Measurements from ENCODE around the gene ZNF490.
"Not testable (repeated sequence)": the region's sequence is repeated elsewhere in the genome, so short reads cannot be mapped to it uniquely, and the experiment has no call there.

ZNF490 gene

DNA sequence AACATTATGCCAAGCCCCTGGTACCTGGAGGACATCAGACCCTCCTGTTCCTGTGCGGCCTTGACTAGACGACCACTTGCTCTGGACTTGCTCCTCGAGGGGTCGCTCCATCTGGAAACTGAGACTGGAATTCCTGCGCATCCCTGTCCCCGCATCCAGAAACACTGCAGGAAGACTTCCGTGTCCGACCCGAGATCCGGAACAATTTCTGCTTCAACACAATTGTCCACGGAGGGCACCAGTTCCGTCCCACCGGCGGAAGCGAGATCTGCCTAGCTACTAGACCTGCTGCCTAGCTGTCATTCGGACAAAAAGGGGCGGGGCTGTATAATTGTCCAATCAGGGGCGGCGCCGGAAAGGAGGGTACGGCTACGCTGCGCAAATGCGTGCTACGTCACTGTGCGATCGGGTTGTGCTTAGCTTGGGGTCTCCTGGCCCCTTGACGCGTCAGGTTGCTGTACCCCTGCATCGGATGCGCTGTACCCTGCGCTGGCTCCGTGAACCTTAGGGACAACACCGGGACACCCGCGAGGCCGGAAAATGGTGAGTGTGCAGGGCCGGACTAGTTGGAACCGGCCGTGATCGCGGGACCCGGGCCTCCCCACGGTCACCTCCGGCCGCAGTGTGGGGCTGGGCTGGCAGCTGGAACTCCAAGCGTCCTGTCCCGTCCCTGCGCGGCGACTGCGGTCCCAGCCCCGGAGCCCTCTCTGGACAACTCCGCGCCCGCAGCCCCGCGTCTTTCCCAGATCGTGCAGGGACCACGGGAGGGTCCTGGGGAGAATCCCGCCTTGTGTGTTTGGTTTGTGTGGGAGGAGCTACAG, at the start of gene ZNF490, which contains the start of gene ZNF791:
TSS of gene ZNF490 (minus strand) at position 274 of the 821 bp plus-strand sequence. CDS start at position 141, 133 bp downstream.
TSS of gene ZNF791 (plus strand) at position 381 of the 821 bp plus-strand sequence. CDS start at position 541, 160 bp downstream.
- DNase-seq: peak; percentile 95 to 96

DNA sequence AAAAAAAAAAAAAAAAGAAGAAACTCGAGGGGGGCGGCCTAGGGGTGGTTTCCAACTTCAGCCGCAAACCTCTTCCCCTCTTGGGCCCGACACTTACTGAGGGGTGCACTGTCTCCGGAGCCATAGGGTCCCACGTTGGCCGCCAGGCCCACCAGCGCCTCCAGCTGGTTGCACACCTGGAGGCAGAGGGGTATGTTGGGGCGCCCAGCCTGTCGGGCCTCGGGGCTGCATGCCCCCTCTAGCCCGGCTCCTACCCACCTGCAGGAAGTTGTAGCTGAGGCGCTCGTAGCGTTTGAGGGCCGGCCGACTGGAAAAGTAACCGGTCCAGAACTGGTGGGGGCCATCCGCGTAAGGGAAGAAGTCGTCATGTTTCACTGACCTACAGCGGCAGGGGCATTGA, 47.4 kb upstream of the ZNF490 start:
- no peak for DNase-seq

DNA sequence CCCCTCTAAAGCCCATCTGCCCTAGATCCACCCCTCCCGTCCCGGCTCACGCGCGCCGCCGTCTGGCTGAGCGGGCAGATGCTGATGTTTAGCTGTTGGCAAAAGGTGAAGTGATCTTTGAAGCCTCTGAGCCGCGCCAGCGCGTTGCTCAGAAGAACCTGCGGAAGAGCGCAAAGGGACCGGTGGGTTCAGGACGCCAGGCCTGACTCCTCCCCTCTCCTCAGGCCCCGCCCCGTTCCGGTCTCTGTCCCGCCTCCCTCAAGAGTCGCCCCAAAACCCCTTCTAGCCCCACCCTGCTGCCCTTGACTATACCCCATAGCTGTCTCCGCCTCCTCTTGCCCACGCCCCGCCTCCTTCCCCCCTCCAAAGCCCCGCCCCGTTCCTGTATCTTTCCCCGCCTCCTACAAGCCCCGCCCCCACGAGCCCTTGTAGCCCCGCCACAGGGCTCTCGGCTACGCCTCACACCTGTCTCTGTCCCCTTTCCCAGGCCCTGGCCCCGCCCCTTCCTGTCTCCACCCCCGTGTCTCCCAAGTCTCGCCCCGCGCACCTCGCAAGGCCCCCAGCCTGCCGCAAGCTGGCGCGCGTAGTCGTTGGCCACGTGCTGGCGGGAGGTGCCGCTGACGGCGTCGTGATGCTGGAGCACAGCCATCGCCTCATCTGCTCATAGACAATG, 46.4 kb upstream of the ZNF490 start:
- DNase-seq: no peak

DNA sequence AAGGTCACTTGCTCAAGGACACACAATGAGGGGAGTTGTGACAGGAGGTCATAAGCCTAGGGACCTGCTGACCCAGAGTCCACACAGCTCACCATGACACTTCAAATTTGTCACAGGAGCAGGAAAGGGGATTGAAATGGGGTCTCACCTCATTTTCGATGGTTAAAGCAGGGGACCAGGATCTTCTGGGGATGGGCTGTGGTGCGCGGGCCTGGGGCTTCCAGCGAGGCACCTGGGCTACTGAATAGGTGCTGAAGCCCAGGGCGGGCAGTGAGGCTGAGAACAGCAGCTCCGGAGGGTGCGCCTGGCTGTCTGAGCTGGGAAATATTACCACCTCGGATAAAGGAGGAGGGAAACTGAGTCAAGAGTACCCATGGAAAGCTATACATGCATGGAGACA, 44.9 kb upstream of the ZNF490 start:
- DNase-seq: no peak

DNA sequence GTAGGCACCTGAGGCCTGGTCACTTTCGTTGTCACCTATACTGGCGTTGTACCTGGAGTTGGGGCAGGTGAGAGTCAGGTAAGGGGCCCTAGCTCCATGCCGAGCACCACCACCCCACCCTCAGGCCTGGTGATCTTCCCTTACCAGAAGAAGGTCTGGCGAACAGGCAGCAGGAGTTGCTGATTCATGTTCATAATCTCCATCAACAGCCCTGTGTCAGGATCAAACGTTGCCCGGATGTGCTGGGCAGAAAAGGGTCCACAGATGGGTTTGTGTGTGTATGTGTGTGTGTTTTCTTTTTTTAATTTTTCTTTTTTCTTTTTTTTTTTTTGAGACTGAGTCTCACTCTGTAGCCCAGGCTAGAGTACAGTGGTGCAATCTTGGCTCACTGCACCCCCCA, 41.6 kb upstream of the ZNF490 start:
- DNase-seq: no peak

DNA sequence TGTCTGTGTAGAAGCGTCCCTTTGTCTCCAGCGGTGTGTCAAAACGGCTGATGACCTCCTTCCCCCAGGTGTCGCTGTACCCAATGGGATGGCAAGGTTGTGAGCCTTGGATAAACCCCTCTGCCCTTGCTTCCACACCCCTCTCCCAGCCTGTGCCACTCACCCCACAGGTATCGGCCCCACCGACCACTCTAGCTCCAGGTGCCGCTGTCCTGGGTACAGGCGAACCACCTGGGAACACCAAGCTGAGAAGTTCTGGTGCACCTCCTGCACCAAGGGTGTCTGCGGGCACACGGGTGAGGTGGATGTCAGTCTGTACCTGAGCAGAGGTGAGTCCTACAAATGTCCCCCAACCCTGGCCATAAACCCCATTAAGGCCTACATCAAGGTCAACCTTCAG, 39.3 kb upstream of the ZNF490 start:
- no peak for DNase-seq

DNA sequence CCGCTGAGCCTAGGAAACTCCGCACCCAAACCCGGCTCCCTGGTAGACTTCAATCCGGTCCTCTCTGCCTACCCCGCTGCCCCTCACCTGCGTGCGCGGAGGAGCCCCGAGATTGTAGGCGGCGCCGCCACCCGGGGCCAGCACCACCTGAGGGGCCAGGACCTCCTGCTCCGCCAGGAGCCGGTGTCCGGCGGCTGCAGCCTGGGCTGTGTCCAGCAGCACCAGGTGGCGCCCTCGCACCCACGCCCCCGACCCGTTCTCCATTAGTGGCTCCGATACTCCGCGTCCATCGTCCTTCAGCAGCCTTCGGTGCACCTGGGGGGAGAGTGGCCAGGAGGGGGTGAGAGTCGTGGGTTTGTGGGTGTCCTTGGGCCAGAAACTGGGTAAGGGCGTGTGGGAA, 37.5 kb upstream of the ZNF490 start:
- no peak for DNase-seq

DNA sequence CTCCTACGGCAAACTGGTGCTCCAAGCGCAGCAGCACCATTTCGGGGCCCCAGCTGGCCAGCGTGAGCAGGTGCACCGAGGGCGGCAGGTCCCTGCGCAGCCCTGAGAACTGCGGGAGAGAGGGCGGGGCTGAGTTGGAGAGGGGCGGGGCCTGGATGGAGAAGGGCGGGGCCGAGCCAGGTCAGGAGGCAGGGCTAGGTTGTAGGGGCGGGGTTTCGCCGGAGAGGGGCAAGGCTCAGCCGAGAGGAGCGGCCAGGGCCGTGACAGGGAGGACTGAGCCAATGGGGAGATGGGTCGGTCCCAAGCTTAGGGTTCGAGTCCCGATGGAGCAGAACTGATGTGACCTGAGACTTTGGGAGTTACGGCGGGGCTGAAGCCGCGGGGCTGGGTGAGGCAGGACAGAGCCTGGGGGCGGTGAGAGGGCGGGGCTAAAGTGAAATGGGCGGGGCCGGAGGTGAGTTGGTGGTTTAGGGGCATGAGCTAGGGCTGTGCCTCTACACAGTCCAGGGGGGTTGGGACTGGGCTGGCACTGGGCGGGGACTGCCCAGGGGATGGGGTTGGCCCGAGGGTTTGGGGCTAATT, 37.0 kb upstream of the ZNF490 start:
- no peak for DNase-seq

DNA sequence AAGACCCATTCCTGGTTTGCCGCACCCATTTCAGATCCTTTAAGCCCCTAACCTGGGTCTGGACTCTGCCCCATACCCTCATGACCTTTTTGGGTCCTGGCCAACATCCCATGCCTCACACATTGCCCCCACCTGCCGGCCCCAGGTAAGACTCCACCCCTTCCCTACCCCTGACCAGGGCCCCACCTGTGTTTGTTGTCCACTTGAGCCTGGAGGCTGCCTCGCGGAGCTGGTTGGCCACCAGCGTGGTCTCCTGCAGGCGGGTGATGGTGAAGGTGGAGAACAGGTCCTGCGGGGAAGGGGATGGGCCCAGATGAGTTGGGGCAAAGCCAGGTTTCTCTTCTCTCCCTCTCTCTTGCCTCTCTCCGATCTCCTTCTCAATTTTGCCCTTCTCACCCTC, 36.4 kb upstream of the ZNF490 start:
- DNase-seq: no peak

DNA sequence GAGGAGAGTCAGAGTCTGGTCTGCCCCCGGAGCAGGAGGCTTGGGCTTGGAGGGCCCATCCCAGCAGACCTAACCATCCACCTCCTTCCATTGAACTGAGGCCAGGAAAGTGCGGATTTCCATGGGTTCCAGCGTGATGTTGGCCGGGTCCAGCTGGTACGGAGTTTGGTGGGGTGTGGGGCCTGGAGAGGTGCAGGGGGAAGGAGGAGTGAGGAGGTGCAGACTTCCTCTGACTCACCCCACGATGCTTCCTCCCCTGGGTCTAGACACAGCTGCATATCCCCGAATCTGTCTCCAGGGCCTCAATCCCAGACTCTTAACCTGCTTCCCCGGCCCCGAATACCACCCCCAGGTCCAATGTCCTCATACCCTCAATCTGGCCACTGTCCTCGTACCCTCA, 35.9 kb upstream of the ZNF490 start:
- DNase-seq: no peak

DNA sequence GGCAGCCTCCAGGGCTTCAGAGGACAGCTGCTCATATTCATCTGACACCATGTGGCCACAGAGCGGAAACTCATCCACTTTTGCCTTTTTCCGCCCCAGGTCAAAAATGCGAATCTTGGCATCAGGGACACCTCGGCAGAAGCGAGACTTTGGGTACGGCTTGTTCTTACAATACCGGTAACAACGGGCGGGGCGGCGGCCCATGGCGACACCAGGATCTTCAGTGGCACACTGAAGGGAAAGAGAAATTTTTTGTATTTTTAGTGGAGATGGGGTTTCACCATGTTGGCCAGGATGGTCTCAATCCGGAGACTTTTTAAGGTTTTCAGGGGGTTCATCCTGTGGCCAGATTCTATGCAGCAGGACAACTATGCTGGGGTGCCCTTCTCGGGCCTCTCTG, 33.1 kb upstream of the ZNF490 start:
- DNase-seq: not testable (repeated sequence)

DNA sequence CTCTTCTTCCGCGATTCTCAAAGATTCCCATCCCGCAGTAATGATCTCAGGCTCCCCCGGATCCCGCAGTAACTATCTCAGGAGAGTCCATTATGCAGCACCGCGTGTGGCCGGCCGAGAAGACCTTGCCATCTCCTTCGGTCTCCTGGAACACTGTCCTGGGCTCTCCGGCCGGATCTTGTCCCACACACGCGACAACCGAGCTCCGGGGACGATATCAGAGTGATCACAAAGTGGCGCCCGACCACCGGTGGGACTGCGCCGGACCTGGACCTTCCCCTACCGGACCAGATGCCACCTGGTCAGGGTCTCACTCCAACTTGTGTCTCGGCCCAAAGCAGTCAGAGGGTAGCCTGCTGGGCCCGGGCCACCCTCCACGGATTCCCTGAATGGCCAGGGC, 31.9 kb upstream of the ZNF490 start:
- no peak for DNase-seq

DNA sequence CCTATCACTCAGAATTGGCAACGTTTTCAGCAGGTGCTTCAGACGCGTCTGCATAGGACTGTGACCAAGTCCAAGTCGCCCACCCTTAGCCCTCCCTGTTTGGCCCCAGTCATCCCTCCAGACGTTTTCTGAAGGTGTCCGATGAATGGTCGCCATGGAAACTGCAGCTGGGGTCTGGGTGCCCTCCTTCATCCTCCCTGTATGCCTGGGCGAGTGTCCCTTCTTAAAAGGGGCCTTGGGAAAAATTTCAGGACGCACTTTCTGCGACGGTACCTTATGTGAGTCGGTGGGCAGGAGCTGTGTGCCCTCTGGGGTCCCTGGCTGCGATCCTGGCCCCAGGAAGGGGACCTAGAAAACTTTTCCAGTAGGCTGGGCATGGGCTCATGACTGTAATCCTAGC, 30.8 kb upstream of the ZNF490 start:
- DNase-seq: no peak

DNA sequence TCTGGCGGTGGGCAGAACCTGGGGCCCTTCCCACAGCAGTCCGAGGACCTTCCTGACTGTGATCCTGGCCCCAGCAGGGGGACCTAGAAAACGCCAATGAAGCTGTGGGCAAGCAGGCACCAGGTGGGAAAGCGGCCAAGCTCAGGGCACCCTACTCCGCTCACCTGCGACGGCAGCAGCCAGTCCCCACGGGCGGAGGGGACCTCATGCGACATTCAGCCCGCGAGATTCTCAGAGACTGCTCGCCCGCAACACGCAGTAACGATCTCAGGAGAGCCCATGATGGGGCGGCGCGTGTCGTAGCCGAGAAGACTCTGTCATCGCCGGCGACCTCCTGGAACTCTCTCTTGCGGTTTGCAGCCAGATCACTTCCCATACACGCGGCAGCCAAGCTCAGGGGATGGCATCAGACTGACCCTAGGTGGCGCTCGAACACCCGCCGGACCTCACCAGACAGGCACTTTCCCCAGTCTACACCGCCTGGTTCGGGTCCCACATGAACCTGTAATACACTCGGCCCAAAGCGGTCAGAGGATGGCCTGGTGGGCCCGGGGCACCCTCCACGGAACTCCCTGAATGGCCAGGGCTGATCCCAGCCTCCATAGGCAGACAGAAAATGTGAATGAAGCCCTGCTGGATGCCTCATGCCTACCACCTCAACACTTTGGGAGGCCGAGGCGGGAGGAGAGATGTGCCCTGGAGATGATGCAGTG, 29.4 kb upstream of the ZNF490 start:
- DNase-seq: peak; percentile 86 to 87

DNA sequence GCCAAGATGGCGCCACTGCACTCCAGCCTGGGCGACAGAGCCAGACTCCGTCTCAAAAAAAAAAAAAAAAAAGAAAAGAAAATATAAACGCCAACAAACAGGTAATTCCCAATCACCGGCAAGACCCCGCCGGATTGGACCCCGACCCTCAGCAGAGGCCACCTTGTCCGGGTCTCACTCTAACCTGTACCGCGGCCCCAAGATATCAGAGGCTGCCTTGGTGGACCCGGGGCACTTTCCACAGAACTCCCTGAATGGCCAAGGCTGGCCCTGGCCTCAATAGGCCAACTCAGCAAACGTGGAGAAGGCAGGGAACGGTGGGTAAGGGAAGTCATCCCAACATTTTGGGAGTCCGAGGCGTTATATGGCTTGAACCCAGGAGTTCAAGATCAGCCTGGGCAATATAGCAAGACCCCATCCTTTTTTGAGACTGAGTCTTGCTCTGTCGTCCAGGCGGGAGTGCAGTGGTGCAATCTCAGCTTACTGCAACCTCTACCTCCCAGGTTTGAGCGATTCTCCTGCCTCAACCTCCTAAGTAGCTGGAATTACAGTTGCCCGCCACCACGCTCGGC, 28.1 kb upstream of the ZNF490 start:
- no peak for DNase-seq

DNA sequence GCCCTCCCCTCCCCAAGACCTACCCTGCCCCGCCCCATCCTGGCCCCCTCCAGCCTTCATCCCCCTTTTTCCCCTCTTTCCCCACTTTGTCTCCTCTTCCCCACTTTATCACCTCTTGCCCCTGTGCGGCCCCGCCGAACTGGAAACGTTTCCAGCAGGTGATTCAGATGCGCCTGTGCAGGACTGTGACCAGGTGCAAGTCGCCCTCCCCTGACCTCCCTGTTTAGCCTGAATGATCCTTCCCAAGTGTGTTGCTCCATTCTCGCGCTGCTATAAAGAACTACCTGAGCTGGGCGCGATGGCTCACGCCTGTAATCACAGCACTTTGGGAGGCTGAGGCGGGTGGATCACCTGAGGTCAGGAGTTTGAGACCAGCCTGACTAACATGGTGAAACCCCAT, 26.0 kb upstream of the ZNF490 start:
- no peak for DNase-seq

DNA sequence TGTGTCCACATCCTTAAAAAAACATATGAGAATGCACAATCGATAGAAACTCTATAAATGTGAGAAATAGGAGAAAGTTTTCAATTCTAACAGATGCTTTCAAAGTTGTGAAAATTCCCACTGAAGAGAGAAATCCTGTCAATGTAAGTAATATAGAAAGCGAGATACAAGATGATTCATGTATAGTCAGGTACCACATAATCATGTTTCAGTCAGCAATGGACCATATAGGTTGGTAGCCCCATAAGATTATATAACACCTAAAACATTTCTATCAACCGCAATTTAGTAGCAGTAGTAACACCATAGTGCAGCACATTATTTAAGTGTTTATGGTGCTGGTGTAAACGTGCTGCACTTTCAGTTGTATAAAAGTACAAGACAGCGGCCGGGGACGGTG, 18.6 kb upstream of the ZNF490 start:
- DNase-seq: no peak

DNA sequence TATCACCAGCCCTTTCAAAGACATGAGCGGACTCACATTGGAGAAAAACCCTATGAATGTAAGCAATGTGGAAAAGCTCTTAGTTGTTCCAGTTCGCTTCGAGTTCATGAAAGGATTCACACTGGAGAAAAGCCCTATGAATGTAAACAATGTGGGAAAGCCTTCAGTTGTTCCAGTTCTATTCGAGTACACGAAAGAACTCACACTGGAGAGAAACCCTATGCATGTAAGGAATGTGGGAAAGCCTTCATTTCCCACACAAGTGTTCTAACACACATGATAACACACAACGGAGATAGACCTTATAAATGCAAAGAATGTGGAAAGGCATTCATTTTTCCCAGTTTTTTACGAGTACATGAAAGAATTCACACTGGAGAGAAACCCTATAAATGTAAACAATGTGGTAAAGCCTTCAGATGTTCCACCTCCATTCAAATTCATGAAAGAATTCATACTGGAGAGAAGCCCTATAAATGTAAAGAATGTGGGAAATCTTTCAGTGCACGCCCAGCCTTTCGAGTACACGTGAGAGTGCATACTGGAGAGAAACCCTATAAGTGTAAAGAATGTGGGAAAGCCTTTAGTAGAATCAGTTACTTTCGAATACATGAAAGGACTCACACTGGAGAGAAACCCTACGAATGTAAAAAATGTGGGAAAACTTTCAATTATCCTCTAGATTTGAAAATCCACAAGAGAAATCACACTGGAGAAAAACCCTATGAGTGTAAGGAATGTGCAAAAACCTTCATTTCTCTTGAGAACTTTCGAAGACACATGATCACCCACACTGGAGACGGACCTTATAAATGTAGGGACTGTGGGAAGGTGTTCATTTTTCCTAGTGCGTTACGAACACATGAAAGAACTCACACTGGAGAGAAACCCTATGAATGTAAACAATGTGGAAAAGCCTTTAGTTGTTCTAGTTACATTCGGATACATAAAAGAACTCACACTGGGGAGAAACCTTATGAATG, 17.7 kb upstream of the ZNF490 start:
- no peak for DNase-seq

DNA sequence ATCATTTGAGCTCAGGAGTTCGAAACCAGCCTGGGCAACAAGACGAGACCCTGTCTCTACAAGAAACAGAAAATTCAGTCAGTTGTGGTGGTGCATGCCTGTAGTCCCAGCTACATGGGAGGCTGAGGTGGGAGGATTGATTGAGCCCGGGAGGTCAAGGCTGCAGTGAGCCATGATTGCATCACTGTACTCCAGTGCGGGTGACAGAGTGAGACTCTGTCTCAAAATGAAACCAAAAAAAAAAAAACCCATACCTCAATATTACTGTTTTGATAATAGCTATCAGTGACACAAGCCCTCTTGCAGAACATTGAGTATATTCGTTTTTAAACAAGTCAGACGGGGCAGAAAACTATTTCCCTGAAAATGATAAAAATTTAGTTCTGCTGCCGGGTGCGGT, 16.3 kb upstream of the ZNF490 start:
- no peak for DNase-seq

DNA sequence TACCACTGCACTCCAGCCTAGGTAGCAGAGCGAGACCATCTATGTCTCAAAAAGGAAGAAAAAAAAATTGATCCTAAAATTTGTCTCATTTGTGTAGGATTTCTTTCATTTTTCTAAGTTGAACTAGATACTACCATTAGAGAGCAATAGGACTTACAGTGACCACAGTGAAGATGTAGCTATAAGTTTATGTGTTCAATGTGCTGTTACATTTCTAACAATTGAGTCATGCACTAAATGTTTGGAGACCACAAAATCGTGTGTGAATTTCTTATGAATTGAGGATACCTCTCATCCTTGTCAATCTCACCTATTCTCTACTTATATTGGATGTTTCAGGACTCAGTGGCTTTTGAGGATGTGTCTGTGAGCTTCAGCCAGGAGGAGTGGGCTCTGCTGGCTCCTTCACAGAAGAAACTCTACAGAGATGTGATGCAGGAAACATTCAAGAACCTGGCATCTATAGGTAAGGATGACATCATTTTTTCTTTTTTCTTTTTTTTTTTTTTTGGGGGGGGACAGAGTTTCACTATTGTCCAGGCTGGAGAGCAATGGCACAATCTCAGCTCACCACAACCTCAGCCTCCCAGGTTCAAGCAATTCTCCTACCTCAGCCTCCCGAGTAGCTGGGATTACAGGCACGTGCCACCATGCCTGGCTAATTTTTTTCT, 12.9 kb upstream of the ZNF490 start:
- DNase-seq: no peak

All from activated CD4-positive, alpha-beta T cell treated with anti-CD3 and anti-CD28 coated beads, Interleukin-2, amount 50 U/mL, for 4 hours (primary cell).